ENCODE results near the gene STOX2.
A peak's percentile ranks its signal among the peaks of the same experiment; 100 is the strongest.

Gene STOX2

GRCh38 chr4:183989461-183989860, 84.4 kb downstream of the STOX2 start:
- Histone ChIP-seq H3K27ac (no peak overlapping the region), H3K9me3 (ENCODE audit: low read depth, low read length) (no peaks in the 10 kb centered on the region), H3K36me3 (ENCODE audit: insufficient read depth, low read length) (no peaks in the 10 kb centered on the region), H3K4me3 (no peak overlapping the region), H3K9ac (ENCODE audit: insufficient read length) (no peak overlapping the region)
- TF ChIP-seq POLR2AphosphoS5 (IDR thresholded peaks at IDR 0.05; ENCODE audit: borderline replicate concordance, low read depth, low read length) (no peak), EZH2 (IDR thresholded peaks at IDR 0.05) (no peak), FOXP2 (optimal IDR thresholded peaks at IDR 0.05; ENCODE audit: control extremely low read depth, extremely low read length, insufficient read depth) (no peak)
- no peak for DNase-seq (ENCODE audit: low read depth, low spot score)

- no peak overlapping the region for H3K9ac ChIP-seq (ENCODE audit: insufficient read length)
- TF ChIP-seq EZH2 (IDR thresholded peaks at IDR 0.05) (no peak), FOXP2 (optimal IDR thresholded peaks at IDR 0.05; ENCODE audit: control extremely low read depth, extremely low read length, insufficient read depth) (no peak), POLR2AphosphoS5 (IDR thresholded peaks at IDR 0.05; ENCODE audit: borderline replicate concordance, low read depth, low read length) (no peak)
- H3K4me3 ChIP-seq: no peak overlapping the region
- DNase-seq (ENCODE audit: low read depth, low spot score): no peak
- no peaks in the 10 kb centered on the region for H3K9me3 ChIP-seq (ENCODE audit: low read depth, low read length)
- no peaks in the 10 kb centered on the region for H3K36me3 ChIP-seq (ENCODE audit: insufficient read depth, low read length)
- H3K27ac ChIP-seq: no peak overlapping the region
These were observed 84.8 kb downstream of the STOX2 start for GRCh38 chr4:183989931-183990330.

GRCh38 chr4:183993676-183994075, 88.6 kb downstream of the STOX2 start:
- H3K36me3 ChIP-seq (ENCODE audit: insufficient read depth, low read length): no peaks in the 10 kb centered on the region

GRCh38 chr4:183995570-183995969, 90.5 kb downstream of the STOX2 start:
- Histone ChIP-seq H3K9ac (ENCODE audit: insufficient read length) (no peak overlapping the region), H3K9me3 (ENCODE audit: low read depth, low read length) (no peaks in the 10 kb centered on the region), H3K27ac (no peak overlapping the region), H3K4me3 (no peak overlapping the region), H3K36me3 (ENCODE audit: insufficient read depth, low read length) (no peaks in the 10 kb centered on the region)
- DNase-seq (ENCODE audit: low read depth, low spot score): no peak
- TF ChIP-seq EZH2 (IDR thresholded peaks at IDR 0.05): no peak
- no peak for TF ChIP-seq FOXP2 (optimal IDR thresholded peaks at IDR 0.05; ENCODE audit: control extremely low read depth, extremely low read length, insufficient read depth)
- no peak for TF ChIP-seq POLR2AphosphoS5 (IDR thresholded peaks at IDR 0.05; ENCODE audit: borderline replicate concordance, low read depth, low read length)

More at GRCh38 chr4:183993676-183994075, 88.6 kb downstream of the STOX2 start:
- Histone ChIP-seq H3K9me3 (ENCODE audit: low read depth, low read length) (no peaks in the 10 kb centered on the region), H3K27ac (peak overlapping the region; percentile 45), H3K9ac (ENCODE audit: insufficient read length) (peak overlapping the region; percentile 33), H3K4me3 (no peak overlapping the region; the same call in 1 of the 2 replicates)
- TF ChIP-seq FOXP2 (optimal IDR thresholded peaks at IDR 0.05; ENCODE audit: control extremely low read depth, extremely low read length, insufficient read depth): no peak
- TF ChIP-seq POLR2AphosphoS5 (IDR thresholded peaks at IDR 0.05; ENCODE audit: borderline replicate concordance, low read depth, low read length): no peak
- TF ChIP-seq EZH2 (IDR thresholded peaks at IDR 0.05): no peak
- no peak for DNase-seq (ENCODE audit: low read depth, low spot score)

GRCh38 chr4:183996868-183997267, 91.8 kb downstream of the STOX2 start:
- no peaks in the 10 kb centered on the region for H3K36me3 ChIP-seq (ENCODE audit: insufficient read depth, low read length)
- no peak for DNase-seq (ENCODE audit: low read depth, low spot score)

GRCh38 chr4:183999435-183999834, 94.3 kb downstream of the STOX2 start:
- no peak for TF ChIP-seq EZH2 (IDR thresholded peaks at IDR 0.05)
- no peak for TF ChIP-seq FOXP2 (optimal IDR thresholded peaks at IDR 0.05; ENCODE audit: control extremely low read depth, extremely low read length, insufficient read depth)
- TF ChIP-seq POLR2AphosphoS5 (IDR thresholded peaks at IDR 0.05; ENCODE audit: borderline replicate concordance, low read depth, low read length): no peak

More at GRCh38 chr4:183996868-183997267, 91.8 kb downstream of the STOX2 start:
- Histone ChIP-seq H3K9ac (ENCODE audit: insufficient read length) (no peak overlapping the region), H3K9me3 (ENCODE audit: low read depth, low read length) (no peaks in the 10 kb centered on the region), H3K27ac (no peak overlapping the region), H3K4me3 (no peak overlapping the region)
- TF ChIP-seq FOXP2 (optimal IDR thresholded peaks at IDR 0.05; ENCODE audit: control extremely low read depth, extremely low read length, insufficient read depth) (no peak), POLR2AphosphoS5 (IDR thresholded peaks at IDR 0.05; ENCODE audit: borderline replicate concordance, low read depth, low read length) (no peak), EZH2 (IDR thresholded peaks at IDR 0.05) (no peak)

GRCh38 chr4:184000457-184001396, 95.6 kb downstream of the STOX2 start:
- Histone ChIP-seq H3K36me3 (ENCODE audit: insufficient read depth, low read length) (no peaks in the 10 kb centered on the region), H3K27ac (no peak overlapping the region), H3K4me3 (no peak overlapping the region), H3K9me3 (ENCODE audit: low read depth, low read length) (no peaks in the 10 kb centered on the region), H3K9ac (ENCODE audit: insufficient read length) (no peak overlapping the region)
- no peak for DNase-seq (ENCODE audit: low read depth, low spot score)
- no peak for TF ChIP-seq EZH2 (IDR thresholded peaks at IDR 0.05)
- TF ChIP-seq FOXP2 (optimal IDR thresholded peaks at IDR 0.05; ENCODE audit: control extremely low read depth, extremely low read length, insufficient read depth): no peak
- no peak for TF ChIP-seq POLR2AphosphoS5 (IDR thresholded peaks at IDR 0.05; ENCODE audit: borderline replicate concordance, low read depth, low read length)

More at GRCh38 chr4:183999435-183999834, 94.3 kb downstream of the STOX2 start:
- Histone ChIP-seq H3K4me3 (no peak overlapping the region), H3K9me3 (ENCODE audit: low read depth, low read length) (no peaks in the 10 kb centered on the region), H3K27ac (no peak overlapping the region), H3K9ac (ENCODE audit: insufficient read length) (no peak overlapping the region), H3K36me3 (ENCODE audit: insufficient read depth, low read length) (no peaks in the 10 kb centered on the region)
- no peak for DNase-seq (ENCODE audit: low read depth, low spot score)

GRCh38 chr4:184003433-184003832, 98.3 kb downstream of the STOX2 start:
- no peak for TF ChIP-seq POLR2AphosphoS5 (IDR thresholded peaks at IDR 0.05; ENCODE audit: borderline replicate concordance, low read depth, low read length)
- TF ChIP-seq EZH2 (IDR thresholded peaks at IDR 0.05): no peak
- no peak for TF ChIP-seq FOXP2 (optimal IDR thresholded peaks at IDR 0.05; ENCODE audit: control extremely low read depth, extremely low read length, insufficient read depth)
- DNase-seq (ENCODE audit: low read depth, low spot score): no peak
- Histone ChIP-seq H3K36me3 (ENCODE audit: insufficient read depth, low read length) (no peaks in the 10 kb centered on the region), H3K4me3 (no peak overlapping the region), H3K9me3 (ENCODE audit: low read depth, low read length) (no peaks in the 10 kb centered on the region), H3K27ac (no peak overlapping the region), H3K9ac (ENCODE audit: insufficient read length) (no peak overlapping the region)

Data from SK-N-MC (cell line).